Mesenchymal stem cell (in vitro differentiated cells and primary cell): ENCODE results near the gene EXOC4.

Source experiments
- DNase-seq: peaks from one replicate; pipeline ENCODE4 v3.0.0-alpha.2; 2013
- H2AFZ ChIP-seq: one replicate; pipeline ENCODE4 v1.6.1; 2013; ENCODE audit warnings: low read depth, mild to moderate bottlenecking, control low read depth, inconsistent platforms, low read length, moderate library complexity
- H2AK5ac ChIP-seq: 2 replicates; pipeline ENCODE4 v1.6.1; 2013; ENCODE audit warnings: low read length, moderate library complexity, mild to moderate bottlenecking, inconsistent platforms; ENCODE audit not compliant: severe bottlenecking
- H2BK120ac ChIP-seq: one replicate; pipeline ENCODE4 v1.6.1; 2013; ENCODE audit warnings: low read depth, mild to moderate bottlenecking, inconsistent platforms, low read length, moderate library complexity
- H2BK12ac ChIP-seq, 2 experiments: one replicate each; pipeline ENCODE4 v1.6.1; 2013; ENCODE audit warnings: inconsistent platforms in 2 of 2, low read length in 2 of 2, mild to moderate bottlenecking in 2 of 2, moderate library complexity in 2 of 2, control low read depth in 1 of 2
- H2BK15ac ChIP-seq: one replicate; pipeline ENCODE4 v1.6.1; 2013; ENCODE audit warnings: mild to moderate bottlenecking, low read depth, inconsistent platforms; ENCODE audit not compliant: poor library complexity, severe bottlenecking
- H2BK5ac ChIP-seq: 2 replicates; pipeline ENCODE4 v1.6.1; 2013; ENCODE audit warnings: low read depth, mild to moderate bottlenecking, low read length, control low read depth, inconsistent platforms; ENCODE audit not compliant: poor library complexity, severe bottlenecking
- H3K14ac ChIP-seq, 2 experiments: one replicate each; pipeline ENCODE4 v1.6.1; 2013; ENCODE audit warnings: inconsistent platforms in 2 of 2, low read length in 2 of 2, control low read depth in 1 of 2, mild to moderate bottlenecking in 1 of 2, moderate library complexity in 1 of 2
- H3K18ac ChIP-seq, 2 experiments: one replicate each; pipeline ENCODE4 v1.6.1; 2013; ENCODE audit warnings: inconsistent platforms in 2 of 2, low read length in 2 of 2, control low read depth in 1 of 2, low read depth in 1 of 2, mild to moderate bottlenecking in 1 of 2
- H3K23ac ChIP-seq, 2 experiments: one replicate each; pipeline ENCODE4 v1.6.1; 2013; ENCODE audit warnings: inconsistent platforms in 2 of 2, low read length in 2 of 2, mild to moderate bottlenecking in 2 of 2, moderate library complexity in 2 of 2, control low read depth in 1 of 2
- H3K27ac ChIP-seq: 2 replicates; pipeline ENCODE4 v1.5.1; 2013; ENCODE audit warnings: mild to moderate bottlenecking, moderate library complexity, low read length, control low read depth, inconsistent platforms; ENCODE audit not compliant: poor library complexity, severe bottlenecking
- H3K27me3 ChIP-seq, 2 experiments: 2 replicates each; pipeline versions ENCODE4 v1.6.1 to v1.7.0; 2013; ENCODE audit warnings: low read length in 2 of 2, mild to moderate bottlenecking in 2 of 2, moderate library complexity in 2 of 2, control low read depth in 1 of 2, inconsistent platforms in 1 of 2; ENCODE audit not compliant: control insufficient read depth in 1 of 2, insufficient read depth in 1 of 2
- H3K36me3 ChIP-seq, 2 experiments: 2 replicates each; pipeline versions ENCODE4 v1.6.1 to v1.7.0; 2013; ENCODE audit warnings: low read length in 2 of 2, control low read depth in 1 of 2, inconsistent platforms in 1 of 2, low read depth in 1 of 2, mild to moderate bottlenecking in 1 of 2; ENCODE audit not compliant: insufficient read depth in 2 of 2, control insufficient read depth in 1 of 2
- H3K4ac ChIP-seq, 2 experiments: one replicate each; pipeline ENCODE4 v1.6.1; 2013; ENCODE audit warnings: inconsistent platforms in 2 of 2, low read length in 2 of 2, mild to moderate bottlenecking in 2 of 2, moderate library complexity in 2 of 2, control low read depth in 1 of 2, low read depth in 1 of 2
- H3K4me1 ChIP-seq: 2 replicates; pipeline ENCODE4 v1.6.1; 2013; ENCODE audit warnings: low read depth, low read length, control low read depth; ENCODE audit not compliant: control insufficient read depth, insufficient read depth
- H3K4me2 ChIP-seq: 2 replicates; pipeline ENCODE4 v1.6.1; 2013; ENCODE audit warnings: low read length, mild to moderate bottlenecking, inconsistent platforms; ENCODE audit not compliant: poor library complexity, severe bottlenecking
- H3K4me3 ChIP-seq, 2 experiments: 2 replicates each; pipeline versions ENCODE4 v1.5.1 to v1.7.0; 2013; ENCODE audit warnings: low read length in 2 of 2, mild to moderate bottlenecking in 2 of 2, control low read depth in 1 of 2, low read depth in 1 of 2; ENCODE audit not compliant: insufficient read depth in 1 of 2
- H3K79me1 ChIP-seq: replicated peaks from 2 replicates; pipeline ENCODE4 v1.6.1; 2013; ENCODE audit warnings: mild to moderate bottlenecking, control low read depth, low read length, inconsistent platforms; ENCODE audit not compliant: poor library complexity, severe bottlenecking
- H3K9ac ChIP-seq: 2 replicates; pipeline ENCODE4 v1.7.0; 2013; ENCODE audit warnings: mild to moderate bottlenecking, low read length, moderate library complexity
- H3K9me3 ChIP-seq: 2 replicates; pipeline ENCODE4 v1.7.0; 2013; ENCODE audit warnings: mild to moderate bottlenecking, low read length; ENCODE audit not compliant: control insufficient read depth
- H4K8ac ChIP-seq: one replicate; pipeline ENCODE4 v1.6.1; 2013; ENCODE audit warnings: inconsistent platforms, mild to moderate bottlenecking, low read length, moderate library complexity
- H4K91ac ChIP-seq: one replicate; pipeline ENCODE4 v1.6.1; 2013; ENCODE audit warnings: mild to moderate bottlenecking, low read length, inconsistent platforms
- WGBS: methylation state at CpG from one replicate; pipeline ENCODE4 v1.1.7; 2013; ENCODE audit warnings: mixed read lengths; 5-methylcytosine and 5-hydroxymethylcytosine counted together

EXOC4 gene

GRCh38 chr7:133703547-133703946 lies 450.7 kb downstream of the EXOC4 start:
- Histone ChIP-seq H2AK5ac (no peak overlapping the region), H3K4me1 (peaks cover 4% of the 10 kb centered on the region), H2BK120ac (no peak overlapping the region), H3K9me3 (no peaks in the 10 kb centered on the region), H2BK12ac (no peak overlapping the region), H3K14ac (no peak overlapping the region), H3K79me1 (peaks cover 8% of the 10 kb centered on the region), H3K4ac (no peak overlapping the region), H4K8ac (no peak overlapping the region), H4K91ac (no peak overlapping the region), H2AFZ (no peak overlapping the region), H3K27ac (peak overlapping the region; percentile 87), H3K27me3 (no peaks in the 10 kb centered on the region), H3K9ac (peak overlapping the region; percentile 45), H3K36me3 (no peaks in the 10 kb centered on the region), H3K4me3 (no peak overlapping the region), H3K23ac (no peak overlapping the region), H3K4me2 (no peak overlapping the region), H2BK15ac (no peak overlapping the region), H3K18ac (no peak overlapping the region), H2BK5ac (no peak overlapping the region)
- 7% methylated on average over 3 of the region's 4 CpGs for WGBS
- DNase-seq: peak; percentile 88

- Histone ChIP-seq H2AFZ (no peak overlapping the region), H3K4me1 (peaks cover 4% of the 10 kb centered on the region), H3K36me3 (no peaks in the 10 kb centered on the region), H2BK5ac (no peak overlapping the region), H2BK120ac (no peak overlapping the region), H2BK12ac (no peak overlapping the region), H3K9me3 (no peaks in the 10 kb centered on the region), H3K4ac (no peak overlapping the region), H4K8ac (no peak overlapping the region), H3K23ac (no peak overlapping the region), H3K79me1 (peaks cover 6% of the 10 kb centered on the region), H3K4me3 (no peak overlapping the region), H3K4me2 (no peak overlapping the region), H3K18ac (no peak overlapping the region), H3K9ac (no peak overlapping the region), H2BK15ac (no peak overlapping the region), H4K91ac (no peak overlapping the region), H3K27me3 (no peaks in the 10 kb centered on the region), H3K27ac (peak overlapping the region; percentile 87), H3K14ac (no peak overlapping the region), H2AK5ac (peak overlapping the region; percentile 70)
- DNase-seq: no peak
- 74% methylated on average over 2 of the region's 2 CpGs for WGBS
Observed at GRCh38 chr7:133704453-133704852, 451.6 kb downstream of the EXOC4 start.

GRCh38 chr7:133705596-133705995 lies 452.7 kb downstream of the EXOC4 start:
- Histone ChIP-seq H2AK5ac (no peak overlapping the region), H3K18ac (no peak overlapping the region), H2BK120ac (no peak overlapping the region), H3K27me3 (no peaks in the 10 kb centered on the region), H4K8ac (no peak overlapping the region), H3K14ac (no peak overlapping the region), H4K91ac (no peak overlapping the region), H3K36me3 (no peaks in the 10 kb centered on the region), H3K4me3 (no peak overlapping the region), H3K4me2 (no peak overlapping the region), H2AFZ (no peak overlapping the region), H2BK5ac (no peak overlapping the region), H3K23ac (no peak overlapping the region), H3K79me1 (peaks cover 5% of the 10 kb centered on the region), H3K27ac (peak overlapping the region; percentile 10), H2BK15ac (no peak overlapping the region), H3K9me3 (no peaks in the 10 kb centered on the region), H2BK12ac (no peak overlapping the region), H3K4ac (no peak overlapping the region), H3K9ac (no peak overlapping the region), H3K4me1 (peaks cover 4% of the 10 kb centered on the region)
- WGBS: 3% methylated on average over 6 of the region's 8 CpGs
- peak; percentile 66 for DNase-seq

- WGBS: no CpG with 5 or more reads among the region's 1 CpG
- H3K4me1 ChIP-seq: peaks cover 4% of the 10 kb centered on the region
- H3K4me2 ChIP-seq: no peak overlapping the region
- H2AFZ ChIP-seq: no peak overlapping the region
- no peak overlapping the region for H3K23ac ChIP-seq
- no peak overlapping the region for H3K4me3 ChIP-seq
- H2AK5ac ChIP-seq: no peak overlapping the region
- no peak overlapping the region for H4K8ac ChIP-seq
- no peak overlapping the region for H3K4ac ChIP-seq
- no peak overlapping the region for H3K9ac ChIP-seq
- H4K91ac ChIP-seq: no peak overlapping the region
- no peaks in the 10 kb centered on the region for H3K27me3 ChIP-seq
- H2BK12ac ChIP-seq: no peak overlapping the region
- no peak overlapping the region for H2BK15ac ChIP-seq
- H2BK120ac ChIP-seq: no peak overlapping the region
- no peaks in the 10 kb centered on the region for H3K36me3 ChIP-seq
- DNase-seq: no peak
- no peak overlapping the region for H2BK5ac ChIP-seq
- H3K9me3 ChIP-seq: no peaks in the 10 kb centered on the region
- H3K14ac ChIP-seq: no peak overlapping the region
- H3K79me1 ChIP-seq: peaks cover 5% of the 10 kb centered on the region
- no peak overlapping the region for H3K27ac ChIP-seq
- no peak overlapping the region for H3K18ac ChIP-seq
Observed at GRCh38 chr7:133706016-133706415, 453.1 kb downstream of the EXOC4 start.
